Measurements from ENCODE around the gene BACE2. TPM values are rescaled to one million over a fixed set of nuclear protein-coding genes. Genes with fewer than 3 reads are reported as not detected.

The BACE2 gene
- total RNA-seq, 4 donors from 2014 or later = 31.9 to 63.4 (median 50.0) TPM

DNA sequence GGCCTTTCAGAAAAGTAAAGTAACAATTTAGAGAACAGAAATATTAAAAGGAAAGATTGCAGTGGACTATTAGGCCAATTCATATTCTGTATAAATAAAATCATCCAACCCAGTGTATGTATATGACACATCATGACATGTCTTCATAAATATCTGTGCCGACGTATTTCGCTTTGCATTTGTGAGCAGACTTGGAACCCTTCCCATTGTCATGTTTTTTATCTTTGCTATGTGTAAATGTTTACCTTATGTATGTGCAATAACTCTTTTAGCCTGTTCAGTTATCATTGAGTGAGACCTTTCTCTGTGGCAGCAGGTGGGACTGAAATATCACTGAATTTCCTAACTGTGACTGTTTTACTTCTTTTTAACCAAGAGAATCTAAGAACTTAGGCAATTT is 90.7 kb downstream of the BACE2 start:
- ATAC-seq = no peak
- TF ChIP-seq, protein P1, sequence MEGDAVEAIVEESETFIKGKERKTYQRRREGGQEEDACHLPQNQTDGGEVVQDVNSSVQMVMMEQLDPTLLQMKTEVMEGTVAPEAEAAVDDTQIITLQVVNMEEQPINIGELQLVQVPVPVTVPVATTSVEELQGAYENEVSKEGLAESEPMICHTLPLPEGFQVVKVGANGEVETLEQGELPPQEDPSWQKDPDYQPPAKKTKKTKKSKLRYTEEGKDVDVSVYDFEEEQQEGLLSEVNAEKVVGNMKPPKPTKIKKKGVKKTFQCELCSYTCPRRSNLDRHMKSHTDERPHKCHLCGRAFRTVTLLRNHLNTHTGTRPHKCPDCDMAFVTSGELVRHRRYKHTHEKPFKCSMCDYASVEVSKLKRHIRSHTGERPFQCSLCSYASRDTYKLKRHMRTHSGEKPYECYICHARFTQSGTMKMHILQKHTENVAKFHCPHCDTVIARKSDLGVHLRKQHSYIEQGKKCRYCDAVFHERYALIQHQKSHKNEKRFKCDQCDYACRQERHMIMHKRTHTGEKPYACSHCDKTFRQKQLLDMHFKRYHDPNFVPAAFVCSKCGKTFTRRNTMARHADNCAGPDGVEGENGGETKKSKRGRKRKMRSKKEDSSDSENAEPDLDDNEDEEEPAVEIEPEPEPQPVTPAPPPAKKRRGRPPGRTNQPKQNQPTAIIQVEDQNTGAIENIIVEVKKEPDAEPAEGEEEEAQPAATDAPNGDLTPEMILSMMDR (IDR thresholded peaks at IDR 0.05) = no peak
- TF ChIP-seq POLR2A (IDR thresholded peaks at IDR 0.05) (no peak), EP300 (IDR thresholded peaks at IDR 0.05) (no peak), POLR2AphosphoS5 (IDR thresholded peaks at IDR 0.05) (no peak)

DNA sequence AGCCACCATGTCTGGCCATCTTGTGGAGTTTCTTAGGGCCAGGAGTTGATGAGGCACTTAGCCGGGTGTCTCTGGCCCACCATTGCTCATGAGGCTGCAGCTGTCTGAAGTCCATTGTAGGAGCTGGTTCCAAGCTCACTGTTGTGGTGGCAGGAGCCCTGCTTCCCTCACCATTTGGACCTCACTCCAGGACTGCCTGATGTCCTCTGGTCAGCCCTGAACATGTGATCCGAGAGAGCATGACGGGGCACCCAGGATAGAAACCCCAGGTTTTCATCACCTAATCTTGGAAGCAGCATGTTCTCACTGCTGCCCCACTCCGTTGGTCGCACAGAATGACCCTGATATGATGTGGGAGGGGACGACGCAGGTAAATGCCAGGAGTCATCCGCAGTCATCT is 92.5 kb downstream of the BACE2 start:
- Histone ChIP-seq H3K4me1 (no peaks in the 10 kb centered on the region), H3K4me3 (no peak overlapping the region), H3K27me3 (no peaks in the 10 kb centered on the region), H3K9me3 (peaks cover 0 to 5% (median 0%) of the 10 kb centered on the region in 3 donors), H3K36me3 (peaks cover 0 to 56% of the 10 kb centered on the region in 2 donors), H3K27ac (no peak overlapping the region)
- 97 to 100% methylated on average over 5 to 6 of the region's 8 CpGs for WGBS, 2 donors (ENCODE audit: low coverage in 1 of 2)
- no peak for ATAC-seq
- TF ChIP-seq, protein P1 (IDR thresholded peaks at IDR 0.05) = no peak
- no peak for TF ChIP-seq POLR2AphosphoS5 (IDR thresholded peaks at IDR 0.05)
- TF ChIP-seq EP300 (IDR thresholded peaks at IDR 0.05) = no peak
- TF ChIP-seq POLR2A (IDR thresholded peaks at IDR 0.05) = no peak

More for the DNA sequence above, 90.7 kb downstream of the BACE2 start:
- H3K9me3 ChIP-seq = peaks cover 0 to 11% (median 0%) of the 10 kb centered on the region in 3 donors
- no peaks in the 10 kb centered on the region for H3K4me1 ChIP-seq
- 45 to 57% methylated on average over 3 of the region's 3 CpGs for WGBS, 2 donors (ENCODE audit: low coverage in 1 of 2)
- peaks cover 0 to 63% of the 10 kb centered on the region in 2 donors for H3K36me3 ChIP-seq
- no peak overlapping the region for H3K4me3 ChIP-seq
- no peaks in the 10 kb centered on the region for H3K27me3 ChIP-seq
- H3K27ac ChIP-seq = no peak overlapping the region

DNA sequence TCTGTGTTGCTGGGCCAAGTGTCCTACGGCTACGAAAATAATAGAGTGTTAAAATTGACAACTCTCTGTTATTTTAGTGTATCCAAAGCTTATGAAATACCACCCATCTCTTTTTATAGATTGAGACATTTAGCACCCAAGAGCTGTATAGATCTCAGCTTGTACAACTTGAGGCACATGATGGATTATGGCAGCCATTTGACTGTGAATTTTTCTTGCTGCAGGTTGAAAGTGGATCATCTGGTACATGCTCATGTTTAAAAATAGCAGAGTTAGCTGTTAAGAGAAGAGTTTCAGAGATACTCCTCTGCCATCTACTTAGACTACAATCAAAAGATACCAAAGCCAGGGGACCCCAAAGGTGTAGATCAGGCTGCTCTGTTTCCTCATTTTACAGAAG is 99.4 kb downstream of the BACE2 start:
- H3K9me3 ChIP-seq = peaks cover 0 to 14% (median 0%) of the 10 kb centered on the region in 3 donors
- no peak for ATAC-seq
- no peaks in the 10 kb centered on the region for H3K27me3 ChIP-seq
- WGBS, 2 donors (ENCODE audit: low coverage in 1 of 2) = 94% methylated on average over 2 of the region's 2 CpGs; no CpG with 5 or more reads in 1 of the 2 donors
- H3K27ac ChIP-seq = no peak overlapping the region
- H3K4me3 ChIP-seq = no peak overlapping the region
- TF ChIP-seq, protein P1 (IDR thresholded peaks at IDR 0.05) = no peak
- no peak for TF ChIP-seq POLR2A (IDR thresholded peaks at IDR 0.05)
- TF ChIP-seq EP300 (IDR thresholded peaks at IDR 0.05) = no peak
- TF ChIP-seq POLR2AphosphoS5 (IDR thresholded peaks at IDR 0.05) = no peak
- no peaks in the 10 kb centered on the region for H3K4me1 ChIP-seq
- H3K36me3 ChIP-seq = peaks cover 0 to 19% of the 10 kb centered on the region in 2 donors

DNA sequence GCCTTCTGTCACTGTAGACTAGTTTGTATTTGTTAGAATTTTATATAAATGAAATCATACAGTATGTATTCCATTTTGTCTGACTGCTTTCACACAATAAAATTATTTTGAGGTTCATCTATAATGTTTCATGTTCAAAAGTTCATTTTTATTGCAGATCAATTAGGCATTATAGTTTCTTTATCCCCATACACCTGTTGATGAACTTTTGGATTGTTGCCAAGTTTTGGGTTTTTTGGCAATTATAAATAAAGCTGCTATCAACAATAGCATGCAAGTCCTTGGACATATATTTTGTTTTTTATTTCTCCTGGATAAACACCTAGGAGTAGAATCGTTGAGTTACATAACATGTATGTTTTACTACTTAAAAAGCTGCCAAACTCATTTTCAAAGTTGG is 101.6 kb downstream of the BACE2 start:
- ATAC-seq = no peak
- H3K4me3 ChIP-seq = no peak overlapping the region
- H3K9me3 ChIP-seq = peaks cover 0 to 10% (median 0%) of the 10 kb centered on the region in 3 donors
- WGBS, 2 donors (ENCODE audit: low coverage in 1 of 2) = 21 to 31% methylated on average over 1 of the region's 1 CpG
- peaks cover 0 to 4% of the 10 kb centered on the region in 2 donors for H3K36me3 ChIP-seq
- no peaks in the 10 kb centered on the region for H3K4me1 ChIP-seq
- H3K27ac ChIP-seq = no peak overlapping the region
- no peaks in the 10 kb centered on the region for H3K27me3 ChIP-seq
- TF ChIP-seq EP300 (IDR thresholded peaks at IDR 0.05) = no peak
- TF ChIP-seq POLR2A (IDR thresholded peaks at IDR 0.05) = no peak
- TF ChIP-seq, protein P1 (IDR thresholded peaks at IDR 0.05) = no peak
- no peak for TF ChIP-seq POLR2AphosphoS5 (IDR thresholded peaks at IDR 0.05)

DNA sequence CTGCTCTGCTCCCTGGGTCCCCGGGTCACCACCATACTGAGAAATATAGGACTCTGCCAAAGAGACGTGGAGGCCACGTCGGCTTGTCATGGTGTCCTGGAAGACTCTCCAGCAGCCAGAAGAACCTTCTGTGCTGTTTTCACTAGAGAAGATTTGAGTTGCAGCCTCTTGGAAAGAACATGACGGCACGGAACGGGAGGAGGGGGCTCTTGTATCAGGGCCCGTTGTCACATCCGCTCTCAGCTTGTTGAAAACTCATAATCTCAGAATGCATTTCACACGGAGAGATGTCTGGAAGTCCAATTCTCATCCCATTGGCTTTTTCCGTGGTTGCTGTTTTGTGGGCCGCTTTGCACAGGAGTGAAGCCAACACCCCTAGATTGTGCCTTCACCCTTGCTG is 109.2 kb downstream of the BACE2 start:
- Histone ChIP-seq H3K27me3 (no peaks in the 10 kb centered on the region), H3K36me3 (peaks cover 0 to 31% of the 10 kb centered on the region in 2 donors), H3K4me1 (peaks cover 0 to 7% (median 0%) of the 10 kb centered on the region in 3 donors), H3K9me3 (peaks cover 0 to 3% (median 0%) of the 10 kb centered on the region in 3 donors), H3K27ac (no peak overlapping the region), H3K4me3 (no peak overlapping the region)
- ATAC-seq = no peak
- 72 to 84% methylated on average over 8 to 11 of the region's 12 CpGs for WGBS, 2 donors (ENCODE audit: low coverage in 1 of 2)
- TF ChIP-seq EP300 (IDR thresholded peaks at IDR 0.05) = no peak
- TF ChIP-seq POLR2A (IDR thresholded peaks at IDR 0.05) = no peak
- no peak for TF ChIP-seq POLR2AphosphoS5 (IDR thresholded peaks at IDR 0.05)
- TF ChIP-seq, protein P1 (IDR thresholded peaks at IDR 0.05) = no peak
